SKM-1 (cell line): ENCODE results near the gene RCSD1.
A peak's percentile ranks its signal among the peaks of the same experiment; 100 is the strongest.
"Not testable (repeated sequence)": the region's sequence is repeated elsewhere in the genome, so short reads cannot be mapped to it uniquely, and the experiment has no call there.

ENCODE experiments used
- DNase-seq: peaks from one replicate; lab custom pipeline; 2025; ENCODE audit not compliant: unreplicated experiment; lab: John Stamatoyannopoulos, UW

Gene RCSD1, protein sequence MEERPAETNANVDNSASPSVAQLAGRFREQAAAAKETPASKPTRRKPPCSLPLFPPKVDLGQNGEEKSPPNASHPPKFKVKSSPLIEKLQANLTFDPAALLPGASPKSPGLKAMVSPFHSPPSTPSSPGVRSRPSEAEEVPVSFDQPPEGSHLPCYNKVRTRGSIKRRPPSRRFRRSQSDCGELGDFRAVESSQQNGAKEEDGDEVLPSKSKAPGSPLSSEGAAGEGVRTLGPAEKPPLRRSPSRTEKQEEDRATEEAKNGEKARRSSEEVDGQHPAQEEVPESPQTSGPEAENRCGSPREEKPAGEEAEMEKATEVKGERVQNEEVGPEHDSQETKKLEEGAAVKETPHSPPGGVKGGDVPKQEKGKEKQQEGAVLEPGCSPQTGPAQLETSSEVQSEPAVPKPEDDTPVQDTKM

DNA sequence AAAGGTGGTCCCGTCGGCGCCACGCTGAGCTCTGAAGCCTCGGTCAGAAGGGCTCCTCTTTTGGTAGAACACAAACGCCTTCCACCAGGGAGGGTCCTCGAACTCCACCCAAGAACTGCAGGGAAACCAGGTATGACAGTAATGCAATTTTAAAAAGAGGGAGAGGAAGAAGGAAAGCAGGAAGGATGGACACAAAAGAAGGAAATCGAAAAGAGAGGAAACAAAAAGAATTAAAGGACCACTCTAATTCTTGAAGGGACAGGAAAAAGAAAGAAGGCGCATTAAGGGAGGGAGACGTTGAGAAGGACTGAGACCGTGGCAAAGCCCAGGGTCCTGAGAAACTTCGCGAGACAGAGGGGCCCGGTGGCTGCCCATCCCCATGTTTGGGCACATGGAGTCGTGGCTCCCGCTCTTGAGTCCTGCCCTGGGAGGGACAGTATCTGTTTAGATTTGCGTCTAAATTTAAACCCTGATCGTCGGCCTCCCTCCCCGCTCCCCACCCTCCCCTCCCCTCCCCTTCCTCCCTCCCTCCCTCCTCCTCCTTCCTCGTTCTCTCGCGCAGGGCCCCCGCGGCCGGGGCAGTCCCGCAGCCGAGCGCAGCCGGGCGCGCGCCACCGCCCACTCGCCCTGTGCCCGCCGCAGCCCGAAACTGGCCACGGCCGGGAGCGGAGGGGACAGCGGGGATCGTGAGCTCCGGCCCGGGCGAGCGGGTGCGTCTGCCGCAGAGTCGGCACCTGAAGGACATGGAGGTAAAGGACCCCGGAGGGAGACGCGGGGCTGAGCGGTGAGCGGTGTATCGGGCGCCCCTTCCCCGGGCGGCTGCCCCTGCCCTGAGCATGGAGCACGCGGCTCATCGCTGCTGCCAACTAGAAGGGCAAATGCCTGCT, at the start of gene RCSD1:
Gene RCSD1, plus strand, starts transcription at position 552 of the 887 bp plus-strand sequence. Its CDS starts 192 bp downstream, at position 744.
- DNase-seq, result peak; percentile 60

DNA sequence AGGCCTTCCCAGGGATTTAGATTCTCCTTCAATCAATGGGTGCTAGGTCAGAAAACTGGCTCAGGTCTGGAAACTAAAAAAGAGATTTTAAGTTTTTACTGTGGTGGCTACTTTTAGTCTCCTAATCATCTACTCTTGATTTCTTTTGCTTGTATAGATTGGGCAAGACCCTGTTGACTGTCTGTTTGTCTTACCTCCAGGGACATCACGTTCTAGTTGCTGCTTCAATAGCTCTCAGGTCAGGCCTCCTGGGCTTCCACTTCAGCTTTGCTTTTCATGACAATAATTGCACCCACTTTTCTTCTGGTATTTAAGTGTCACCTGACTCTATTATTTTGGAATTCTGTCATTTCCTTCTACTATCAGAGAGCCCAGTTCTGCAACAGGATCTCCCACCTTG, 48.0 kb upstream of the RCSD1 start:
- no peak for DNase-seq

DNA sequence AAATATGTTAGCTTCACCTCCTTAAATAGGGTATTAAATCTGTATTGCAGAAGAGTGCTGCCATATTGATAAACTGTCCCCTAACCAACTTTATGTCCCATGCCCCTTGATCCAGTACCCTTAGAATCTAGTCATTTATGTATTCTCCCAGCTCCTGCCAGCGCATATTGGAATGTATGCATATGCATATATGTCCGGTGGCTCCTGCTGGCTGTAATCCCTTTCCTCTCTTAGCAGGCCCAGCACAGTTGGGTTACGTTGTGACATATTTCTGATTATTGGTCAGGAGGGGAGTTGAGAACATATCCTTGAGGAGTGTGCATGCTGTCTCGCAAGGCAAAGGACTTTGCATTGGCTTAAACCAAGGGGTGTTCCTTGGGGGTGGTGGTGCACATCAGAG, 47.3 kb upstream of the RCSD1 start:
- no peak for DNase-seq

DNA sequence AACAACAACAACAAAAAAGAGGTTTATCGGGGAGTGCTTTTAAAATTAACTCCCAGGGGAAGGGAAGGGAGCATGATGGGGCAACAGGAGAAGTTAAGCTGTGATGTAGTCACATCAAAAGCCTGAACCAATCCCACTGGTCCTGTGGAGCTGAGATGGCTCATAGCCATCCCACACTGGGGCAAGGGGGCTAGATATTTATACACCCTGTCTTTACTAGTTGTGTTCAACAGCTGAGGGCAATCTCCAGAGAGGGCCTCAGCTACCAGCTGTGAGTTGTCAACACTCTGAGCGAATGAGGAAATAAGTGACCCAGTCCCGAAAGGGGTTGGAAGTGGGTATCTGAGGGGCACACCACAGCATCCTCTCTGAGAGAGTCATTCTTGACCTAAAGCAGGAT, 45.5 kb upstream of the RCSD1 start:
- DNase-seq, result no peak

DNA sequence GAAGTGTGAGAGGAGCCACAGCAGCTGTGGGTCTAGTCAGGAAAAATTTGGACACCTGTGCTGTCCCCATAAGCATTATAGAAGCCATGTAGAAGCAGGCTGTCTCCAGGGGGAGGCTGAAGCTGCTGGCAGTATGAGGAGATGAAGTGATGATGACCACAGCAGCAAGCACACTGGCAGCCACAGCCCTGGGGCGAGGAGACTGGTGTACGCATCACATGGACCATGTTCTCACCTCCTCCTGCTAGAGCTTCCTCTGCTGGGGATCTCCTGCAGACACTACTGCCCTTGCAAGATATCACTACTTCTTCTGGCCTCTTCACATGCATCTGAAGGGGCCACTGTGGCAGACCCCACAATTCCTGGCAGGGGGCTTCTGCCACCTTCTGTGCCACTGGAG, 42.7 kb upstream of the RCSD1 start:
- no peak for DNase-seq

DNA sequence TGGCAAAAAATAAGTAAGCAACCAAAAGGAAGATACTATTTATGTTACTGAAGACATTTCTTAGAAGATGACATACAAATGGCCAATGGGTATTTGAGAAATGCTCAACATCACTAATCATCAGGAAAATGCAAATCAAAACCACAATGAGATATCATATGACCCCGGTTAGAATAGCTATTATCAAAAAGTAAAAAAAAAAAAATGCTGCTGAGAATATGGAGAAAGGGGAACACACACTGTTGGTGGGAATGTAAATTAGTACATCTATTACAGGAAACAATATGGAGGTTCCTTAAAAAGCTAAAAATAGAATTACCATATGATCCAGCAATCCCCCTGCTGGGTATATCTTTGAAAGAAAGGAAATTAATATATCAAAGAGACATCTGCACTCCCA, 42.2 kb upstream of the RCSD1 start:
- no peak for DNase-seq

DNA sequence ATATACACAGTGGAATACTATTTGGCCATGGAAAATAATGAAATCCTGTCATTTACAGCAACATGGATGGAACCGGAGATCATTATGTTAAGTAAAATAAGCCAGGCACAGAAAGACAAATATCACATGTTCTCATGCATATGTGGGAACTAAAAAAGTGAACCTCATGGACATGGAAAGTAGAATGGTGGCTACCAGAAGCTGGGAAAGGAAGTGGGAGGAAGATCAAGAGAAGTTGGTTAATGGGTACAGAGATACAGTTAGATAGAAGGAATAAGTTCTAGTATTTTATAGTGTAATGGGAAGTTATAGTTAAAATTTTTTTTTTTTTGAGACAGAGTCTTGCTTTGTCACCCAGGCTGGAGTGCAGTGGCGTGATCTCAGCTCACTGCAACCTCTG, 41.7 kb upstream of the RCSD1 start:
- no peak for DNase-seq

DNA sequence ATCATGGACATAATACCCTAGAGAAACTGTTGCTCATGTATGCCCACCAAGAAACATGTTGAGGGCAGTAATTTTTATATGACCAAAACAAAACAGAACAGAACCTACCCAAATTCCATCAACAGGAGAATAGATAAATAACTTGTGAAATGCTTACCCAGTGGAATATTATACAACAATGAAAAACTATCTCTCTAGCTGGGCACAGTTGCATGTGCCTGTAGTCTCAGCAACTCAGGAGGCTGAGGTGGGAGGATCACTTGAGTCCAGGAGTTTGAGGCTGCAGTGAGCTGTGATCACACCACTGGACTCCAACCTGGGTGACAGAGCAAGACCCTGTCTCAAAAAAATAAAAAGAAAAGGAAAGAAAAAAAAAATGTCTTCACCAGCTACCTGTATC, 37.6 kb upstream of the RCSD1 start:
- DNase-seq, result no peak

DNA sequence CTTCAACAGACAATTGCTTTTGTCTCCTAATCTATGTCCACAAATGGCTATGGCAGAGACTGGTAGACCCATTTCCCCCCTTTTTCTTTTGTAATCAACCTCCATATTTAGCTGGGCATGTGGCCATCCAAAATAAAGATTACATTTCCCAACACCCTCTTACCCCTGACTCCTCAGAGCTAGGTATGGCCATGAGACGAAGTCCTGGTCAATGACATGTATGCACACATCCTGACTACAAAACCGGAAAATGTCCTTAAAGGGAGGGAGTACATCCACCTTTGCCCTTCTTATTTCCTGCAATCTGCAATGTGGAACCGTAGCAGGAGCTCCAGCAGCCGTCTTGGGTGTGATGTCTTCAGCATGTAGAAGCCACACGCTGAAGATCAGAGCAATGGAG, 36.2 kb upstream of the RCSD1 start:
- no peak for DNase-seq

DNA sequence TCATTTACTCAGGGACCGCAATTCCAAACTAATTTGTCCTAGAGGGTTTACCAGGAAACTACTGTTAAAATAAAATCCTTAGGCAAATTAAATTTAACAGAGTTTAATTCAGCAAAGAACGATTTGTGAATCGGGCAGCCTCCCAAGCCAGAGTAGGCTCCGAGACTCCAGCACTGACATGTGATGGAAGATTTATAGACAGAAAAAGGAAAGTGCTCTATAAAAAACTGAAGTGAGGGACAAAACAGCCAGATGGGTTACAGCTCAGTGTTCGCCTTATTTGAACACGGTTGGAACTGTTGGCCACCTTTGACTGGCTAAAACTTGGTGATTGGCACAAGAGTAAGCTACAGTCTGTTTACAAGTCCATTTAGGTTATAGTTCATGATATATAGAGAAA, 35.2 kb upstream of the RCSD1 start:
- no peak for DNase-seq

DNA sequence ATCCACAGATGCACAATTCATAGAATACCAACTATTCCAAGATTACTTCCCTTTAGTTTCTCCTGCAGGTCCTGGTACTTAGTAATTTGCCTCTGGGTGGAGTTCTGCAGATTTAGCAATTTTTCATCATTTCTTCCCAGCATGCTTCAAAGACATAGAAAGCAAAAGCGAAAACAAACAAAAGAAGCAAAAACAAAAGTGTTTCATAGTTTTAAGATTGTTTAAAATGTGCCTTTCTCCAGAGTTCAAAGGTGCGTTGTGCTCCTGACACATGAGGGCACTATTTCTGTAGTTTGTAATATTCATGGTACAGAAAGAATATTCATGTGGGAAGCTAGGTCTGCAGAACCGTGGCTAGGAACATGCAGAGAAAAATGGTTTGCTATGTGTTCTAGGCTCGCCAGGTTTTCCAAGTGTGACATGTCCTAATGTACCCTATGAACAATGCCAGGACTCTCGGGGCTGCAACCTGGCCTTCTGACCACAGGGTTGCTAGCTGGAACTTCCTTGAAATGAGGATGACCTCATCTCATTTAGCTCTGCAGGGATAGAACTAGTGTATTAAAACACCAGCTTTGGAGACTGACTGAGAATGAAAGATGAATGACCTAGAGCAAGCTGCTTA, 30.0 kb upstream of the RCSD1 start:
- DNase-seq, result peak; percentile 79

DNA sequence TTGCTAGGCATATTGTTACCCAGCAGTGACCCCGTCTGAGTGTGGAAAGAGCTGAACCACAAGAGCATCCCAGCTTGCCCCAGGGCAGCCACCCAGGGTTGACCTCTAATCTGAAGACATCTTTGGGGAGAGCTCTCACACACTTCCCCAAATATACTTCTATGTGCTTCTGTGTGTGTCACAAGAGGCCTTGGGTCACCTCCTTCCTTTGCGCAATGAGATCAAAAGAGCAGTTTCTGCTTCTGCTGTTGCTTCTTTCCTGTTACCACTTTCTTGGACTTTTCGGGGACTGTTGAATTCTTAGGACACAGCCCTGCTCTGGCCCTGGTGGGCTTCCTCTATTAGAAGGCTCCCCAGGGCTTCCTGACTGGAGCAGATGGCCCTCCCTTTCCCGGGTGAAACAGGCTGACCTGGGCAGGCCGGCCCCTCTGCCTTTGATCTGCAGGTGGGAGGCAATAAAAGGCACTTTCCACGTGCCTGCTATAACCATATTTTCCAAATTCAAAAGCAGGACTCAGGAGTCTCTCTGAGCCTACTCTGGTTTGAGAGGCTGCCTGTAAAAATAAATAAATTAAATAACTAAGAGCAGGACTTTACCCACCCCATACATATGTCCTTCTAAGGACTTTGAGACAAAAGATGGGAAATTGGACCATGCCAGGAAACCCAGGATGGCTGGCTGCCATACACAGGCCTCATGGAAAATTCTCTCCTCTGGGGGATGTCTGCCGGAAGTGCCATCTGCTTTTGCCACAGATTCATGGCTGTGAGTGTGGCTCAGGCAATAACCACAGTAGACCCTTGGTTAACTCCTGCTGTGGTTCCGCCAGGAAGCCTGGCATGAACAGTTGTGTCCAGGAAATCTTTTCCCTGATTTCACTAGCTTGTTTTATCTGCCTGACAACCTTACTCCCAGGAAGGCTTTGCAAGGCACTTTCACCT, 28.3 kb upstream of the RCSD1 start:
- peak; percentile 100 for DNase-seq

DNA sequence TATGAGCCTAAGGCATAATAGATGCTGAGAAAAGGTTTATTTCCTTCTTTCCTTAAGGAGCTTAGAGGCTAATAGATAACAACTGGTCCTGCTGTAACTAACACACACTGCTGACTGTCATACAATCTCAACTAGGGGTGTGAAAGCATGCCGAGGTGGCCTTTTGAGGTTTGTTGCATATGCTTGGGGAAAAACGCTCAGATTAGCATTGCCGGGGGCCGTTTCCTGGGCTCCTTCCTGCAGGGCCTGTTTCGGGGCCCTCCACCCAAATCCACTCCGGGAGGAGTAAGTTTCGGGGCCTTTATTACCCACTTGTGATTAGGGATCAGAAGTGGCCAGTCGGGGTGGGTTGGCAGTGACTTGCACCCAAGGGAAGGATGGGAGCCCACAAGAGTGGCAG, 27.2 kb upstream of the RCSD1 start:
- DNase-seq, result no peak

DNA sequence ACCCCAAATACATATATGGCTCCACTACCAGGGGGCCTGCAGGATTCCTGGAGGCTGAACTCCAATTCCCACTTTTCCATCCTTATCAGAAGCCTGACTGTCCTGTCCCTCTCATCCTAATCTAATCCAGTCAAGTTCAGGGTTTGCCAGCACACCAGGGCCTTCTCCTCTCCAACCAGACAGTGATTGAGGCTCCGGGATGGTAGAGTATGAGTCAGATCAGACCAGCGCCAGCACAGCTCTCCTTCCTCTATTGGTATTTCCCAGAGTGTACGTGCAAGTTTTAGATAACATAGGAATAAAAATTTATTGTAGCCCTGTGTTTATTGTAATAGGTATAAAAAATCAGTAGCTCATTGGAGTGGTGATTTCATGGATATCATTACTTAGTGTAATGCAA, 24.5 kb upstream of the RCSD1 start:
- DNase-seq, result no peak

DNA sequence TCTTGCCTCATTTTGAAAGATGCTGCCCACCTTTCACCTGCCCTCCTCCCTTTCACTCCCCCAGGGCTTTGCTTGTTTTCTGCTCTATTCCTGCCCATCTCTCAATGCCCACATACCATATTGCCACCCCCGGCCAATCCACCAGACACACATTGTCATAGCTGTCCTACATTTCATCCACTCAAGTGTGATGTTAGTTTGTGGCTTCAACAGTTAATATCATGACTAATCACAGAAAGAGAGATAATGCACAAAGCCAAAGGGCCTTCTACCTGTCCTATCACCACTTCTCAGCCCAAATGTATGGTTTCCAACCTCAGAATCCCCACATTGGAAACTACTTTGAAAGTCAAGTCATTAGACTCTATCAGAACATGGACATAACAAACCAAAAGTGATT, 18.0 kb upstream of the RCSD1 start:
- DNase-seq, result no peak

DNA sequence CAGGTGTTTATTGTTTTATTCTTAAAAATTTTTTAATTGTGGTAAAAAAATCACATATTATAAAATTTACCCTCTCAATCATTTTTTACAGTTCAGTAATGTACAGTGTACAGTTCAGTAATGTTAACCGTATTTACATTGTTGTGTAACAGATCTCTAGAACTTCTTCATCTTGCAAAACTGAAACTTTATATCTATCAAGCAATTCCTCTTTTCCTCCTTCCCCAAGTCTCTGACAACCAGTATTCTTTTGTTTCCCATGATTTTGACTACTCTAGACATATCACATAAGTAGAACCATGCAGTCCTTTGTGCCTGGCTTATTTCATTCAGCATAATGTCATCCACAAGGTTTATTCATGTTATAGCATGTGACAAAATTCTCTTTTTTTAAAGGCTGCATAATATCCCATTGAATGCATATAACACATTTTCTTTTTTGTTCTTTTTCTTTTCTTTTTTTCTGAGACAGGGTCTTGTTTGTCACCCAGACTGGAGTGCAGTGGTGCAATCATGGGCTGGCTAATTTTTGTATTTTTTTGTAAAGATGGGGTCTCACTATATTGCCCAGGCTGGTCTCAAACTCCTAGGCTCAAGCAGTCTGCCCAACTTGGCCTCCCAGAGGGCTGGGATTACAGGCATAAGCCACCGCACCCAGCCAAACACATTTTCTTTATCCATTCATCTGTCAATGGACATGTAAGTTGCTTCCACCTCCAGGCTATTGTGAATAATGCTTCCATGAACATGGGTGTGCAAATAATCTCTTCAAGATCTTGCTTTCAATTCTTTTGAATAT, 17.2 kb upstream of the RCSD1 start:
- DNase-seq, result peak; percentile 64

DNA sequence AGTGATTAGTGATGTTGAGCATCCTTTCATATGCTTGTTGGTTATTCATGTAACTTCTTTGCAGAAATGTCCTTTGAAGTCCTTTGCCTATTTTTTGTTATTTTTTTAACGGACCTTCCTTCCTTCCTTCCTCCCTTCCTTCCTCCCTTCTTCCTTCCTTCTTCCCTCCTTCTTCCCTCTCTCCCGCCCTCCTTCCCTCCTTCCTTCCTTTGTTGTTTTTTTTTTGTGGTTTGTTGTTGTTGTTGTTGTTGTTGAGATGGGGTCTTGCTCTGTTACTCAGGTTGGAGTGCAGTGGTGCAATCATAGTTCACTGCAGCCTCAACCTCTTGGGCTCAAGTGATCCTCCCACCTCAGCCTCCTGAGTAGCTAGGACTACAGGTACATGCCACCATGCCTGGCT, 16.0 kb upstream of the RCSD1 start:
- DNase-seq, result not testable (repeated sequence)

DNA sequence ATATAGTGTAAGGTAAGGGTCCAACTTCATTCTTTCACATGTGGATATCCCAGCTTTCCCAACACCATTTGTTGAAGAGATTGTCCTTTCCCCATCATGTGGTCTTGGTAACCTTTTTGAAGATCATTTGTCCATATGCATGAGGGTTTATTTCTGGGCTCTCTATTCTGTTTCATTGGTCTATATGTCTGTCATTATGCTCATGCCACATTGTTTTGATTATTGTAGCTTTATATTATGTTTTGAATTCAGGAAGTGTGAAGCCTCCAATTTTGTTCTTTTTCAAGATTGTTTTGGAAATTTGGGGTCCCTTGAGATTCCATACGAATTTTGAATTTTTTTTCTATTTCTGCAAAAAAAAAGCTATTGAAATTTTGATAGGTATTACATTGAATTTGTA, 15.2 kb upstream of the RCSD1 start:
- no peak for DNase-seq

DNA sequence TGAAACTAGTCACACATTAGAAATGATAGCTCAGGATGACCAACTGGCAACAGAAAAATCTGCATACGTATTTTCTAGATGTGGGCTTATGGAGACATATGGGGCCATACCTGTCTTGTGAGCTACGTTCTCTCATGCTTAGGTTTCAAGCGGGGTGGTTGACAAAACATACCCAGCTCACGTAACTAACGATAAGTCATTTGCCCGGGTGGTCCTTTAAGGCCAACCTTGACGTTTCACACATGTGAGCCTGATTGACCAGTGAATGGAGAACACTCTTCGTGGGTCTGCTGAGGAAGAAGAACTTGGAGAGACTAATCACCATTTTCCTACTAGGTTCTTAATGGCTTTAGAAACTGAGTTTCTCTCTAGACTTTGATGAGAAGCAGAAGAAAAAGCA, 13.5 kb upstream of the RCSD1 start:
- DNase-seq, result no peak
